Gastrocnemius medialis (tissue), 4 donors: ENCODE results near the gene TMEM39B.

Experiments used
- POLR2A ChIP-seq, 2 donors: fragments of 450-650 bp; IDR thresholded peaks; one replicate each; pipeline ENCODE4 v1.6.1; 2017; ENCODE audit warnings: antibody characterized with exemption in 2 of 2, mild to moderate bottlenecking in 2 of 2, moderate library complexity in 2 of 2
- TF ChIP-seq, protein P1 (sequence below), 5 experiments: fragments of 450-650 bp in 3 of 5; fragments of 200-600 bp in 2 of 5; sonication (generic) in 2 of 5; IDR thresholded peaks in 4 of 5; conservative IDR thresholded peaks in 1 of 5; 1 replicate in 4 of 5; 2 replicates in 1 of 5; pipeline ENCODE4 v1.5.1; 2016 to 2019; ENCODE audit warnings: antibody characterized with exemption in 5 of 5, mild to moderate bottlenecking in 3 of 5, moderate library complexity in 3 of 5

DNA sequence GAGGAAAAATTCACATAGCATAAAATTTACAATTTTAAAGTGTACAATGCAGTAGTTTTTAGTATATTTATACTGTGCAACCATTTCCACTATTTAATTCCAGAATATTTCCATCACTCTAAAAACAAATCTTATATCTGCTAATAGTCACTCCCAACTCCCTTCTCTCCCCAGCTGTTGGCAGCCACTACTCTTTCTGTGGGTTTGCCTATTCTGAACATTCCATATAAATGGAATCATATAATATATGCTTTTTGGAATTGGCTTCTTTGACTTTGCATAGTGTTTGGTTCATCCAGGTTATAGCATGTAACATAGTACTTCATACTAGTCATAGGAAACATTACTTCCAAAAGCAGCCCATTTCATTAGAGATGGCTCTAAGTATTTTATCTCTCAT is 25.0 kb upstream of the TMEM39B start:
- no peak for TF ChIP-seq POLR2A (IDR thresholded peaks at IDR 0.05)
- TF ChIP-seq, protein P1, sequence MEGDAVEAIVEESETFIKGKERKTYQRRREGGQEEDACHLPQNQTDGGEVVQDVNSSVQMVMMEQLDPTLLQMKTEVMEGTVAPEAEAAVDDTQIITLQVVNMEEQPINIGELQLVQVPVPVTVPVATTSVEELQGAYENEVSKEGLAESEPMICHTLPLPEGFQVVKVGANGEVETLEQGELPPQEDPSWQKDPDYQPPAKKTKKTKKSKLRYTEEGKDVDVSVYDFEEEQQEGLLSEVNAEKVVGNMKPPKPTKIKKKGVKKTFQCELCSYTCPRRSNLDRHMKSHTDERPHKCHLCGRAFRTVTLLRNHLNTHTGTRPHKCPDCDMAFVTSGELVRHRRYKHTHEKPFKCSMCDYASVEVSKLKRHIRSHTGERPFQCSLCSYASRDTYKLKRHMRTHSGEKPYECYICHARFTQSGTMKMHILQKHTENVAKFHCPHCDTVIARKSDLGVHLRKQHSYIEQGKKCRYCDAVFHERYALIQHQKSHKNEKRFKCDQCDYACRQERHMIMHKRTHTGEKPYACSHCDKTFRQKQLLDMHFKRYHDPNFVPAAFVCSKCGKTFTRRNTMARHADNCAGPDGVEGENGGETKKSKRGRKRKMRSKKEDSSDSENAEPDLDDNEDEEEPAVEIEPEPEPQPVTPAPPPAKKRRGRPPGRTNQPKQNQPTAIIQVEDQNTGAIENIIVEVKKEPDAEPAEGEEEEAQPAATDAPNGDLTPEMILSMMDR (IDR thresholded peaks at IDR 0.05 in 4 of 5, conservative IDR thresholded peaks at IDR 0.05 in 1 of 5) = no peak
